IPS-NIHi7 (cell line): Measurements from ENCODE around the gene SMARCA4.
"Not testable (repeated sequence)": the region's sequence is repeated elsewhere in the genome, so short reads cannot be mapped to it uniquely, and the experiment has no call there.

ENCODE experiments used
- DNase-seq: peaks from one replicate; pipeline ENCODE4 v3.0.0; 2012; ENCODE audit warnings: mixed read lengths; ENCODE audit errors: extremely low spot score

Gene SMARCA4

DNA sequence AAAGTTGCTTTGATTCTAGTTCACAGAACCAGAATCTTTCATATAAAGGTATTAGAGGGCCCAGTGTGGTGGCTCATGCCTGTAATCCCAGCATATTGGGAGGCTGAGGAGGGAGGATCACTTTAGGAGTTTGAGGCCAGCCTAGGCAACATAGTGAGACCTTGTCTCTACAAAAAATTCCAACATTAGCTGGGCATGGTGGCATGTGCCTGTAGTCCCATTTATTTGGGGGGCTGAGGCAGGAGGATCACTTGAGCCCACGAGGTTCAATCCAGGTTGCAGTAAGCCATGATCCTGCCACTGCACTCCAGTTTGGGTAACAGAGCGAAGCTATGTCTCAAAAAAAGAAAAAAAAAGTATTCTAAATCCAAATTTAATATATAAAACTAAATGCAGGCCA, 137.5 kb downstream of the SMARCA4 start:
- no peak for DNase-seq

DNA sequence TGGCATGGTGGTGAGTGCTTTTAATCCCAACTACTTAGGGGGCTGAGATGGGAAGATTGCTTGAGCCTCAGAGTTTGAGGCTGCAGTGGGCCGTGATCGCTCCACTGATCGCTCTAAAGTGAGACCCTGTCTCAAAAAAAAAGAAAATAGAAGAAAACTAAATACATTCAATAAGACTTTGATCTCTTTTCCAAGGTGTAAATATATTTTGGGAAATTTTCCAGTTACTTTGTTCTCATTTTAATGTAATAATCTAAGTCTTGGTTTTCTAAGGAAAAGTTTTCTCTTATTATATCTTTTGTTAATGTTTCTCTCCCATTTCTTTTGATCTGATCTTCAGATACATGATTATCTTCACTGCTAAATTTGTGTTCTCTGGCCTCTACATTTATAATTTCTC, 138.0 kb downstream of the SMARCA4 start:
- DNase-seq: no peak

DNA sequence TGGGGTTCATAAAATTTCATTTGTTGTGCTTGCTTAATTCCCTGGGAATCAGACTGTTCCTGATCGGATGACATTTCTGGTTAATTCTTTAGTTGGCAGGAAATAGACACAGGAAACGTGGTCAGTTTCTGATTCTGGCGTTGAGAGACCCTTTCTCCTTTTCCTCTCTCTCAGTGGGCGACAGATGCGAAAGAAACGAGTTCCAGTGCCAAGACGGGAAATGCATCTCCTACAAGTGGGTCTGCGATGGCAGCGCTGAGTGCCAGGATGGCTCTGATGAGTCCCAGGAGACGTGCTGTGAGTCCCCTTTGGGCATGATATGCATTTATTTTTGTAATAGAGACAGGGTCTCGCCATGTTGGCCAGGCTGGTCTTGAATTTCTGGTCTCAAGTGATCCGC, 139.2 kb downstream of the SMARCA4 start:
- no peak for DNase-seq

DNA sequence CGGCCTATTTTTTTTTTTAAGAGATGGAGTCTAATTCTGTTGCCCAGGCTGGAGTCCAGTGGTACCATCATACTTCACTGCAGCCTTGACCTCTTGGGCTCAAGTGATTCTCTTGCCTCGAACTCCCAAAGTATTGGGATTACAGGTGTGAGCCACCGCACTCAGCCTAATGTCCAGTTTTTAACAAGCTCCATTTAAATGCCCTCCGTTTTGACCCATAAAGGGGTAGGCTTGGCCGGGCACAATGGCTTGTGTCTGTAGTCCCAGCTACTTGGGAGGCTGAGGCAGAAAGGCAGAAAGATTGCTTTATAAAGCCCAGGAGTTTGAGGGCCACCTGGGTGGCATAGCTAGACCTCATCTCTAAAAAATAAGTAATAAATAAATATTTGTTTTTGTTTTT, 140.2 kb downstream of the SMARCA4 start:
- DNase-seq: no peak

DNA sequence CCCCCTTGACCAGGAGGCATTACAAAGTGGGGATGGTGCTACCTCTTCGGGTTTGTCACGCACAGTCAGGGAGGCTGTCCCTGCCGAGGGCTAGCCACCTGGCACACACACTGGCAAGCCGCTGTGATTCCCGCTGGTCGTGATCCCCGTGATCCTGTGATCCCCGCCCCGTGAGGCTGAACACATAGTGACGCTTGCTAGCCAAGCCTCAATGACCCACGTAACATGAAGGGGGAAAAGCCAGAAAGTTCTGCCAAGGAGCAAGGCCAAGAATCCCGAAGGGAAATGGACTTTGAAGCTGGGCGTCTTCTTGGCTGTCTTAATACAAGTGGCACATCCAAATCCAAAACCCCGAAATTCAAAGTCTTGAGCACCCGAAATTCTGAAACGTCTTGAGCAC, 142.1 kb downstream of the SMARCA4 start:
- DNase-seq: no peak

DNA sequence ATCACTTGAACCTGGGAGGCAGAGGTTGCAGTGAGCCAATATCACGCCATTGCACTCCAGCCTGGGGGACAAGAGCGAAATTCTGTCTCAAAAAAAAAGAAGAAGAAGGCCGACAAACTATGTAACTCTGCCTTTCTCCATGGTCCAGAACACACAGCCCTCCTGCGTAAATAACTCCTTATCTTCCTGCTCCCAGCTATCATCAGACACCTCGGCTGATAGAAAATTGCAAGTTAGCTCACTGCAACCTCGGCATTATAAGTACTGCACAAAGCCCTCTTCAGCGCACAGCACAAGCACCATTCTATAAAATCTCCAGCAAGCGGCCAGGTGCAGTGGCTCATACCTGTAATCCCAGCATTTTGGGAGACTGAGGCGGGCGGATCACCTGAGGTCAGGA, 142.8 kb downstream of the SMARCA4 start:
- DNase-seq: not testable (repeated sequence)

DNA sequence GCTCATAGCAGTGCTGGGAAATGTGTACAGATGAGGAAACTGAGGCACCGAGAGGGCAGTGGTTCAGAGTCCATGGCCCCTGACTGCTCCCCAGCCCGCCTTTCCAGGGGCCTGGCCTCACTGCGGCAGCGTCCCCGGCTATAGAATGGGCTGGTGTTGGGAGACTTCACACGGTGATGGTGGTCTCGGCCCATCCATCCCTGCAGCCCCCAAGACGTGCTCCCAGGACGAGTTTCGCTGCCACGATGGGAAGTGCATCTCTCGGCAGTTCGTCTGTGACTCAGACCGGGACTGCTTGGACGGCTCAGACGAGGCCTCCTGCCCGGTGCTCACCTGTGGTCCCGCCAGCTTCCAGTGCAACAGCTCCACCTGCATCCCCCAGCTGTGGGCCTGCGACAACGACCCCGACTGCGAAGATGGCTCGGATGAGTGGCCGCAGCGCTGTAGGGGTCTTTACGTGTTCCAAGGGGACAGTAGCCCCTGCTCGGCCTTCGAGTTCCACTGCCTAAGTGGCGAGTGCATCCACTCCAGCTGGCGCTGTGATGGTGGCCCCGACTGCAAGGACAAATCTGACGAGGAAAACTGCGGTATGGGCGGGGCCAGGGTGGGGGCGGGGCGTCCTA, 144.3 kb downstream of the SMARCA4 start:
- DNase-seq: no peak

DNA sequence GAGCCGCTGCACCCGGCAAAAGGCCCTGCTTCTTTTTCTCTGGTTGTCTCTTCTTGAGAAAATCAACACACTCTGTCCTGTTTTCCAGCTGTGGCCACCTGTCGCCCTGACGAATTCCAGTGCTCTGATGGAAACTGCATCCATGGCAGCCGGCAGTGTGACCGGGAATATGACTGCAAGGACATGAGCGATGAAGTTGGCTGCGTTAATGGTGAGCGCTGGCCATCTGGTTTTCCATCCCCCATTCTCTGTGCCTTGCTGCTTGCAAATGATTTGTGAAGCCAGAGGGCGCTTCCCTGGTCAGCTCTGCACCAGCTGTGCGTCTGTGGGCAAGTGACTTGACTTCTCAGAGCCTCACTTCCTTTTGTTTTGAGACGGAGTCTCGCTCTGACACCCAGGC, 145.6 kb downstream of the SMARCA4 start:
- DNase-seq: no peak

DNA sequence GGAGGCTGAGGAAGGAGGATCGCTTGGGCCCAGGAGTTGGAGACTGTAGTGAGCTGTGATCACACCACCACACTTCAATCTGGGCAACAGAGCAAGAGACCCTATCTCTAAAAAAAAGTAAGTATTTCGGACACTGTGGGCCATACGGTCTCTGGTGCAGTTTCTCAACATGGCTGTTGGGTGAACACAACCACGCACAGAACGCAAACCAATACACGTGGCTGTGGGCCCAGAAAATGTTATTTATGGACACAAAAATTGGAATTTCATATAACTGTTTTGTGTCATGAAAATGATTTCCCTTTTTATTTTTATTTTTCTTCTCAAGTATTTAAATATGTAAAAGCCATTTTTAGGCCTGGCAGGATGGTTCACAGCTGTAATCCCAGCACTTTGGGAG, 147.9 kb downstream of the SMARCA4 start:
- no peak for DNase-seq

DNA sequence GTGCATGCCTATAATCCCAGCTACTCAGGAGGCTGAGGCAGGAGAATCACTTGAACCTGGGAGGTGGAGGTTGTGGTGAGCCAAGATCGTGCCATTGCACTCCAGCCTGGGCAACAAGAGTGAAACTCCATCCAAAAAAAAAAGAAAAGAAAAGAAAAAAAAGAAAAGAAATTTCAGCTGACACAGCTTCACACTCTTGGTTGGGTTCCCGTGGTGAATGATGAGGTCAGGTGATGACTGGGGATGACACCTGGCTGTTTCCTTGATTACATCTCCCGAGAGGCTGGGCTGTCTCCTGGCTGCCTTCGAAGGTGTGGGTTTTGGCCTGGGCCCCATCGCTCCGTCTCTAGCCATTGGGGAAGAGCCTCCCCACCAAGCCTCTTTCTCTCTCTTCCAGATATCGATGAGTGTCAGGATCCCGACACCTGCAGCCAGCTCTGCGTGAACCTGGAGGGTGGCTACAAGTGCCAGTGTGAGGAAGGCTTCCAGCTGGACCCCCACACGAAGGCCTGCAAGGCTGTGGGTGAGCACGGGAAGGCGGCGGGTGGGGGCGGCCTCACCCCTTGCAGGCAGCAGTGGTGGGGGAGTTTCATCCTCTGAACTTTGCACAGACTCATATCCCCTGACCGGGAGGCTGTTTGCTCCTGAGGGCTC, 150.4 kb downstream of the SMARCA4 start:
- no peak for DNase-seq

DNA sequence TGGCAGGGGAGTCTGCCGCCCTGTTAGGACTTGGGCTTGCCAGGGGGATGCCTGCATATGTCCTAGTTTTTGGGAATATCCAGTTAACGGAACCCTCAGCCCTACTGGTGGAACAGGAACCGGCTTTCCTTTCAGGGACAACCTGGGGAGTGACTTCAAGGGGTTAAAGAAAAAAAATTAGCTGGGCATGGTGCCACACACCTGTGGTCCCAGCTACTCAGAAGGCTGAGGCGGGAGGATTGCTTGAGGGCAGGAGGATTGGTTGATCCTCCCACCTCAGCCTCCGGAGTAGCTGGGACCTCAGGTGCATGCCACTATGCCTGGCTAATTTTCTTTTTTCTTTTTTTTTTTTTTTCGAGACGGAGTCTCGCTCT, 150.9 kb downstream of the SMARCA4 start:
- no peak for DNase-seq
